ENCODE data around the gene CTSW.

Gene CTSW

DNA sequence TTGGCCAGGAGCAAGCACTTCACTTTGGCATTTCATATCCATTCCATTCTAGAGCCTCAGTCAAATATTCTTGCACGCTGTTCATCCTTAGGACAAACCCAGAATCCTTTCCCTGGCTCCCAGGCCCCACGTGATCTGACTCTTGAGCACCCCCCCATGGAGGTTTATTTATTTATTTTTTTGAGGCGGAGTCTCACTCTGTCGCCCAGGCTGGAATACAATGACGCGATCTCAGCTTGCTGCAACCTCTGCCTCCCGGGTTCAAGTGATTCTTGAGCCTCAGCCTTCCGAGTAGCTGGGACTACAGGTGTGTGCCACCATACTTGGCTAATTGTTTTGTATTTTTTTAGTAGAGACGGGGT, 52.9 kb downstream of the CTSW start:
- DNase-seq = peak; percentile 6
